ENCODE measurements around the gene KRTAP2-3. TPM values are rescaled to one million over a fixed set of nuclear protein-coding genes. Genes with fewer than 3 reads are reported as not detected.
"Not testable (repeated sequence)": the region's sequence is repeated elsewhere in the genome, so short reads cannot be mapped to it uniquely, and the experiment has no call there.

Gene KRTAP2-3
- total and polyA plus RNA-seq, 4 donors = not detected

GRCh38 chr17:41098042-41098441 lies 38.1 kb upstream of the KRTAP2-3 start, which contains the start of gene KRTAP4-8:
KRTAP4-8 (minus strand) TSS chr17:41098142; CDS start chr17:41098084, 58 bp downstream.
- Histone ChIP-seq H3K9me3 (ENCODE audit: control insufficient read depth, insufficient read depth, low read length) (no peaks in the 10 kb centered on the region), H3K4me3 (ENCODE audit: low read depth, low read length) (no peak within 1 kb of the TSS), H3K36me3 (ENCODE audit: control insufficient read depth, insufficient read depth, low read length) (no peaks in the 10 kb centered on the region), H3K27me3 (ENCODE audit: control insufficient read depth, insufficient read depth, low read length) (no peaks in the 10 kb centered on the region), H3K27ac (ENCODE audit: low read depth, low read length) (no peak within 1 kb of the TSS), H3K4me1 (ENCODE audit: control insufficient read depth, insufficient read depth, low read length) (no peaks in the 10 kb centered on the region)
- 63% methylated on average over 1 of the region's 4 CpGs for WGBS (ENCODE audit: insufficient coverage)
- no peak for DNase-seq (ENCODE audit: low read depth in 4 of 6, low spot score in 6 of 6)

DNA sequence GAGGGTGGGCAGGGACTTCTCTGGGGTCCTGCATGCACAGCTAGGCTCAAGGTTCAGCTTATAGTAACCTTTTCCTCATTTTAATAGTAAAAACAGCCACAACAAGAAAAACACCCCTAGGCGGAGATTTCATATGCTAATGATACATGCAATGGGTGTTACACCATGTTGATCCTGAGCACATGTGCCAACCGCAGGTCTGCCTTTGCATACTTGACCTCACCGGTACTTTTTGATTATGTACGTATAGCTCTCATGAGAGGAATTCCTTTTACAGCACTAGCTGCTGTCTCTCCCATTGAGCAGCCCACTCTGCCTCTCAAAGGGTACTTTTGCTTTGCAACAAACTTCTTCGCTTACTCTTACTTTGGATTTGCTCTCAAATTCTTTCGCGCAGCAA lies 36.1 kb upstream of the KRTAP2-3 start:
- no peak for DNase-seq (ENCODE audit: low read depth in 4 of 6, low spot score in 6 of 6)
- Histone ChIP-seq H3K27me3 (ENCODE audit: control insufficient read depth, insufficient read depth, low read length) (no peaks in the 10 kb centered on the region), H3K9me3 (ENCODE audit: control insufficient read depth, insufficient read depth, low read length) (no peaks in the 10 kb centered on the region), H3K36me3 (ENCODE audit: control insufficient read depth, insufficient read depth, low read length) (no peaks in the 10 kb centered on the region), H3K4me1 (ENCODE audit: control insufficient read depth, insufficient read depth, low read length) (no peaks in the 10 kb centered on the region), H3K4me3 (ENCODE audit: low read depth, low read length) (no peak overlapping the region), H3K27ac (ENCODE audit: low read depth, low read length) (no peak overlapping the region)
- WGBS (ENCODE audit: insufficient coverage) = 76% methylated on average over 3 of the region's 7 CpGs

DNA sequence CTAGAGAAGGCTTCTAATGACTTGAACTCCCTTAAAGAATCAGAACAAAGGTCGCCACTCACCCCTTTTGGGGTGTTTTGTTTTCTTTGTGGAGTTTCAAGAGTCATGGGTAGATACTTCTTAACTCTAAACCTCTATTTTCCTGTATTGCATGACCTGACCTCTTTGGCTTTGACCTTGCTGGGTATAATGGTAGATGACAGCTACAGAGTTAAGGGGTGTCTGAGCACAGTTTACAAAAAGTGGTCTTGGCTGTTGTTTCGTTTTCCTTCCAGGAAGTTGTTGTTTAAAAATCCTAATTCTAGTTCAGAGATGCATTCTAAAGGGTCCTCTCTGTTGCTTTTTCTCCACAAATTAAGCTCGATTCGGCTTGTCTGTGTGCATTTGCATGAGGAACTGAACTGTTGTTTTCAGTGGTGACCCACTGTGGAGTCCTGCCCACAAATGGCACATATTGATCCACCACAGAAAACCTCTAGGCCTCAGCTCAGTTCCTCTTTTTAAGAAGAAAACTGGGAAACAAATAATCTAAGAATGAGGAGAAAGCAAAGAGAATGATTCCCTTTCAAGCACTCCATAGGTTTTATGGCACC lies 28.9 kb upstream of the KRTAP2-3 start:
- DNase-seq (ENCODE audit: low read depth in 4 of 6, low spot score in 6 of 6); H3K36me3 ChIP-seq (ENCODE audit: control insufficient read depth, insufficient read depth, low read length); H3K27me3 ChIP-seq (ENCODE audit: control insufficient read depth, insufficient read depth, low read length); H3K4me3 ChIP-seq (ENCODE audit: low read depth, low read length); H3K9me3 ChIP-seq (ENCODE audit: control insufficient read depth, insufficient read depth, low read length); H3K4me1 ChIP-seq (ENCODE audit: control insufficient read depth, insufficient read depth, low read length); H3K27ac ChIP-seq (ENCODE audit: low read depth, low read length): not testable (repeated sequence)
- WGBS (ENCODE audit: insufficient coverage) = no CpG with 5 or more reads among the region's 4 CpGs

DNA sequence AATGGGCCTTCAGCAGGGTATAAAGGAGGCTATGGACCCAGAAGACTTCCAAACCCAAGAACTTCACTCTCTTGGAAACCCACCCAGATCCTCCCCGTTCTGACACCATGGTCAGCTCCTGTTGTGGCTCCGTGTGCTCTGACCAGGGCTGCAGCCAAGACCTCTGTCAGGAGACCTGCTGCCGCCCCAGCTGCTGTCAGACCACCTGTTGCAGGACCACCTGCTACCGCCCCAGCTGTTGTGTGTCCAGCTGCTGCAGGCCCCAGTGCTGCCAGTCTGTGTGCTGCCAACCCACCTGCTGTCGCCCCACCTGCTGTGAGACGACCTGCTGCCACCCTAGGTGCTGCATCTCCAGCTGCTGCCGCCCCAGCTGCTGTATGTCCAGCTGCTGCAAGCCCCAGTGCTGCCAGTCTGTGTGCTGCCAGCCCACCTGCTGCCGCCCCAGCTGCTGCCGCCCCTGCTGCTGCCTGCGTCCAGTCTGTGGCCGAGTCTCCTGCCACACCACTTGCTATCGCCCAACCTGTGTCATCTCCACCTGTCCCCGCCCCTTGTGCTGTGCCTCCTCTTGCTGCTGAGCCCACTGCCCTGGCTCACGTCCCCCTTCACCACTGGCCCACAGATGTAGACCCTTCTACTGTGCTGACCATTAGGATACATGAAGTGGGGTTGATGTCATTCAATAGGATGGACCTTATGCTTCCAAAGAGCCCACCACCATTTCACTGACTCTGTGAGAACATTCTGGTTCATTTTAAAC lies 24.4 kb upstream of the KRTAP2-3 start, which contains the start of gene KRTAP4-7:
TSS of gene KRTAP4-7 (plus strand) at position 51 of the 757 bp plus-strand sequence. CDS start at position 108, 57 bp downstream.
- H3K27ac ChIP-seq (ENCODE audit: low read depth, low read length); DNase-seq (ENCODE audit: low read depth in 4 of 6, low spot score in 6 of 6); H3K27me3 ChIP-seq (ENCODE audit: control insufficient read depth, insufficient read depth, low read length); H3K36me3 ChIP-seq (ENCODE audit: control insufficient read depth, insufficient read depth, low read length); H3K9me3 ChIP-seq (ENCODE audit: control insufficient read depth, insufficient read depth, low read length); H3K4me3 ChIP-seq (ENCODE audit: low read depth, low read length); H3K4me1 ChIP-seq (ENCODE audit: control insufficient read depth, insufficient read depth, low read length): not testable (repeated sequence)
- WGBS (ENCODE audit: insufficient coverage) = 84% methylated on average over 12 of the region's 14 CpGs

DNA sequence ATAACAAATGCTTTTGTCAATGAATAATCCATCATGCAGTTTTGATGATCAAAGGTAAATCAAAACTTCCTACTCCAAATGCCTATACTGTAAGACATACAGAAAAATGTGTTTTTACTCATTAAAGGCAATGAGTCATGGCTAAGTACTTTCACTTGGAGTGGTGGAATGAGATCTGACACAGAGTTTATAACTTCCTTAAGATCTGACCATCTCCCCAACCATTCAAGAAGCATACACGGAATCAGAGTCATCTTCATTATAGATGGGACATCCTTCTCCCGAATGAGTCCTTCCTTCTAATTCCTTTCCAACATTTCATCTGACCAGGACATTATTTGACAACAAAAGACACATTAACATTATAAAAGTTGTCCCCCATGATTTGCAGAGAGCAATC lies 23.5 kb upstream of the KRTAP2-3 start:
- H3K27me3 ChIP-seq (ENCODE audit: control insufficient read depth, insufficient read depth, low read length); H3K4me3 ChIP-seq (ENCODE audit: low read depth, low read length); H3K36me3 ChIP-seq (ENCODE audit: control insufficient read depth, insufficient read depth, low read length); DNase-seq (ENCODE audit: low read depth in 4 of 6, low spot score in 6 of 6); H3K27ac ChIP-seq (ENCODE audit: low read depth, low read length); H3K4me1 ChIP-seq (ENCODE audit: control insufficient read depth, insufficient read depth, low read length); H3K9me3 ChIP-seq (ENCODE audit: control insufficient read depth, insufficient read depth, low read length): not testable (repeated sequence)
- WGBS (ENCODE audit: insufficient coverage) = no CpG with 5 or more reads among the region's 2 CpGs

- Histone ChIP-seq H3K4me1 (ENCODE audit: control insufficient read depth, insufficient read depth, low read length) (no peaks in the 10 kb centered on the region), H3K27ac (ENCODE audit: low read depth, low read length) (no peak overlapping the region), H3K36me3 (ENCODE audit: control insufficient read depth, insufficient read depth, low read length) (no peaks in the 10 kb centered on the region), H3K27me3 (ENCODE audit: control insufficient read depth, insufficient read depth, low read length) (no peaks in the 10 kb centered on the region), H3K4me3 (ENCODE audit: low read depth, low read length) (no peak overlapping the region), H3K9me3 (ENCODE audit: control insufficient read depth, insufficient read depth, low read length) (no peaks in the 10 kb centered on the region)
- WGBS (ENCODE audit: insufficient coverage) = 76% methylated on average over 2 of the region's 4 CpGs
- no peak for DNase-seq (ENCODE audit: low read depth in 4 of 6, low spot score in 6 of 6)
These were observed 22.7 kb upstream of the KRTAP2-3 start for GRCh38 chr17:41082626-41083025.

- no peaks in the 10 kb centered on the region for H3K27me3 ChIP-seq (ENCODE audit: control insufficient read depth, insufficient read depth, low read length)
- DNase-seq (ENCODE audit: low read depth in 4 of 6, low spot score in 6 of 6) = no peak
- H3K4me3 ChIP-seq (ENCODE audit: low read depth, low read length) = no peak overlapping the region
- no peaks in the 10 kb centered on the region for H3K4me1 ChIP-seq (ENCODE audit: control insufficient read depth, insufficient read depth, low read length)
- H3K27ac ChIP-seq (ENCODE audit: low read depth, low read length) = no peak overlapping the region
- no peaks in the 10 kb centered on the region for H3K9me3 ChIP-seq (ENCODE audit: control insufficient read depth, insufficient read depth, low read length)
- H3K36me3 ChIP-seq (ENCODE audit: control insufficient read depth, insufficient read depth, low read length) = no peaks in the 10 kb centered on the region
These were observed 16.9 kb upstream of the KRTAP2-3 start for GRCh38 chr17:41076788-41077187.

GRCh38 chr17:41073676-41074075 lies 13.8 kb upstream of the KRTAP2-3 start:
- WGBS (ENCODE audit: insufficient coverage) = no CpG with 5 or more reads among the region's 2 CpGs
- Histone ChIP-seq H3K9me3 (ENCODE audit: control insufficient read depth, insufficient read depth, low read length) (no peaks in the 10 kb centered on the region), H3K27ac (ENCODE audit: low read depth, low read length) (no peak overlapping the region), H3K36me3 (ENCODE audit: control insufficient read depth, insufficient read depth, low read length) (no peaks in the 10 kb centered on the region), H3K27me3 (ENCODE audit: control insufficient read depth, insufficient read depth, low read length) (no peaks in the 10 kb centered on the region), H3K4me3 (ENCODE audit: low read depth, low read length) (no peak overlapping the region), H3K4me1 (ENCODE audit: control insufficient read depth, insufficient read depth, low read length) (no peaks in the 10 kb centered on the region)
- no peak for DNase-seq (ENCODE audit: low read depth in 4 of 6, low spot score in 6 of 6)

DNA sequence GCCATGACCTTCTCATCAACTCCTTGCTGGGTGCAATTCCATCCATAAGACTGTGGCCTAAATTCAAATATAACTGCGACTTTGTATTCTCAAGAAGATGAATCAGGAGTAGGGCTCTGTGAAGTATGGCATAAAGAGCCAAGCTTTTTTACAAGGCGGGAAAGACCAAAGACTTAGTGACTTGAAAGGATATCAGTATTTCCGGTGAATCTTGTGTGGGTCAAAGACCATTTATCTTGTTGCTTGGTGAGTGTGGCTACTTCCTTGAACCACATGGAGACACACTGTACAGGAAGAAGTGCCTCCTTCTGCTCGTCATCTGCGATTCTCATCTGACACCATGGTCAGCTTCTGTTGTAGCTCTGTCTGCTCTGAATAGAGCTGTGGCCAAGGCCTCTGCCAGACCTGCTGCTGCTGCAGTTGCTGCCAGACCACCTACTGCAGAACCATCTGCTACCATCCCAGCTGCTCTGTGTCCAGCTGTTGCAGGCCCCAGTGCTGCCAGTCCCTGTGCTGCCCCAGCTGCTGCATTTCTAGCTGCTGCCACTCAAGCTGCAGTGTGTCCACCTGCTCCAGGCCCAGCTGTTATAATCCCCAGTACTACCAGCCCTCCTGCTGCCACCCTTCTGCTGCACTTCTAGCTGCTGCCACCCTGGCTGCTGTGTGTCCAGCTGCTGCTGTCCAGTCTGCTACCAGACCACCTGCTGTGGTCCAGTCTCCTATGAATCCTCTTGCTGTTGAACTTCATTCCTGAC lies 11.9 kb upstream of the KRTAP2-3 start:
- no peak overlapping the region for H3K4me3 ChIP-seq (ENCODE audit: low read depth, low read length)
- H3K27me3 ChIP-seq (ENCODE audit: control insufficient read depth, insufficient read depth, low read length) = no peaks in the 10 kb centered on the region
- H3K27ac ChIP-seq (ENCODE audit: low read depth, low read length) = no peak overlapping the region
- H3K9me3 ChIP-seq (ENCODE audit: control insufficient read depth, insufficient read depth, low read length) = no peaks in the 10 kb centered on the region
- WGBS (ENCODE audit: insufficient coverage) = 86% methylated on average over 4 of the region's 5 CpGs
- H3K4me1 ChIP-seq (ENCODE audit: control insufficient read depth, insufficient read depth, low read length) = no peaks in the 10 kb centered on the region
- no peak for DNase-seq (ENCODE audit: low read depth in 4 of 6, low spot score in 6 of 6)
- H3K36me3 ChIP-seq (ENCODE audit: control insufficient read depth, insufficient read depth, low read length) = no peaks in the 10 kb centered on the region
